ENCODE results near the gene TMEM31. TPM values are rescaled to one million over a fixed set of nuclear protein-coding genes. Genes with fewer than 3 reads are reported as not detected.
"Not testable (repeated sequence)": the region's sequence is repeated elsewhere in the genome, so short reads cannot be mapped to it uniquely, and the experiment has no call there.

Gene TMEM31
- total RNA-seq, 1 donor from 2014 or later = not detected

DNA sequence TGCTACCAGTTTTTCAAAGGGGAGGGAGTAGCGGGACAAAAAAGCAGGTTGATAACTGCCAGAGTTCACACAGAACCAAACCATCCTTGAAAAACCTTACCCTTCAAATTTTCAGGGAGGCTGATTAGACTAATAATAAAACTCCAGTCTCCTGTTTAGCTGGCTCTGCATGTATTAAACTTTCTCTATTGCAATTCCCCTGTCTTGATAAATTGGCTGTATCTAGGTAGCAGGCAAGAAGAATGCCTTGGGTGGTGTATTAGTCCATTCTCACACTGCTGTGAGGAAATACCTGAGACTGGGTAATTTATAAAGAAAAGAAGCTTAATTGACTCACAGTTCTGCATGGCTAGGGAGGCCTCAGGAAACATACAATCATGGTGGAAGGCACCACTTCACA, 47.8 kb downstream of the TMEM31 start:
- Mint-ChIP-seq H3K4me1 (ENCODE audit: unreplicated experiment) (no peaks in the 10 kb centered on the region), H3K27me3 (ENCODE audit: unreplicated experiment) (no peaks in the 10 kb centered on the region), H3K36me3 (ENCODE audit: unreplicated experiment) (no peaks in the 10 kb centered on the region), H3K9me3 (ENCODE audit: unreplicated experiment) (no peaks in the 10 kb centered on the region), H3K27ac (ENCODE audit: unreplicated experiment) (no peak overlapping the region), H3K4me3 (ENCODE audit: unreplicated experiment) (no peak overlapping the region)
- DNase-seq (ENCODE audit: extremely low spot score, unreplicated experiment) = no peak
- TF ChIP-seq, protein P1, sequence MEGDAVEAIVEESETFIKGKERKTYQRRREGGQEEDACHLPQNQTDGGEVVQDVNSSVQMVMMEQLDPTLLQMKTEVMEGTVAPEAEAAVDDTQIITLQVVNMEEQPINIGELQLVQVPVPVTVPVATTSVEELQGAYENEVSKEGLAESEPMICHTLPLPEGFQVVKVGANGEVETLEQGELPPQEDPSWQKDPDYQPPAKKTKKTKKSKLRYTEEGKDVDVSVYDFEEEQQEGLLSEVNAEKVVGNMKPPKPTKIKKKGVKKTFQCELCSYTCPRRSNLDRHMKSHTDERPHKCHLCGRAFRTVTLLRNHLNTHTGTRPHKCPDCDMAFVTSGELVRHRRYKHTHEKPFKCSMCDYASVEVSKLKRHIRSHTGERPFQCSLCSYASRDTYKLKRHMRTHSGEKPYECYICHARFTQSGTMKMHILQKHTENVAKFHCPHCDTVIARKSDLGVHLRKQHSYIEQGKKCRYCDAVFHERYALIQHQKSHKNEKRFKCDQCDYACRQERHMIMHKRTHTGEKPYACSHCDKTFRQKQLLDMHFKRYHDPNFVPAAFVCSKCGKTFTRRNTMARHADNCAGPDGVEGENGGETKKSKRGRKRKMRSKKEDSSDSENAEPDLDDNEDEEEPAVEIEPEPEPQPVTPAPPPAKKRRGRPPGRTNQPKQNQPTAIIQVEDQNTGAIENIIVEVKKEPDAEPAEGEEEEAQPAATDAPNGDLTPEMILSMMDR (IDR thresholded peaks at IDR 0.05) = no peak

DNA sequence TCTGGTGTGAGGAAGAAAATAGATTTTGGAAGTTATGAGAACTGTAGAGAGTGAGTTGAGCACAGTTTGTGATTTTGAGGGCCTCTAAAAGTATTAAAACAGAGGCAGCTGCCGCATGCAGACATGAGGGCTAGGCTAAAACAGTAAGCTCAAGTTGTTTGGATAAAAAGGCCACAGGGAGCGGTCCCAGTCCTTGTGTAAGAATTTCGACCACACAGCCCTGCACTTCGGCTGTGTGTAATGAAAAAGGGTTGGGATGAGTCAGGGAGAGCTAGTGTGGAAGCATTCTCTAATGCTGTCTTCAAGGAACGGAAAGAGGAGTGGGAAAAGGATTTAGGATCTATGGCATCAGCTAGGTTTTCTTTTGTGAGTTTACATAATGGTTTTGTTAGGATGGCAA, 52.8 kb downstream of the TMEM31 start:
- not testable (repeated sequence) for H3K9me3 Mint-ChIP-seq (ENCODE audit: unreplicated experiment); H3K27ac Mint-ChIP-seq (ENCODE audit: unreplicated experiment); H3K4me1 Mint-ChIP-seq (ENCODE audit: unreplicated experiment); H3K36me3 Mint-ChIP-seq (ENCODE audit: unreplicated experiment); H3K4me3 Mint-ChIP-seq (ENCODE audit: unreplicated experiment); DNase-seq (ENCODE audit: extremely low spot score, unreplicated experiment); H3K27me3 Mint-ChIP-seq (ENCODE audit: unreplicated experiment)

Other genes starting within 250 kb of the TMEM31 start
- gene RAB40A, start 191.4 kb upstream of the TMEM31 start, total RNA-seq = 0.24 and 0.68 TPM in 2 replicates
- 95.3 and 96.4 TPM in 2 replicates for gene TCEAL4, start 125.4 kb upstream of the TMEM31 start, total RNA-seq
- 36.5 and 38.4 TPM in 2 replicates for gene TCEAL3, start 102.9 kb upstream of the TMEM31 start, total RNA-seq
- 29.3 and 29.8 TPM in 2 replicates for gene TCEAL1, start 81.9 kb upstream of the TMEM31 start, total RNA-seq
- 417 and 433 TPM in 2 replicates for gene MORF4L2, start 24.2 kb upstream of the TMEM31 start, total RNA-seq
- 0.26 and 0.32 TPM in 2 replicates for gene PLP1, start 65.9 kb downstream of the TMEM31 start, total RNA-seq
- 2.0 and 2.4 TPM in 2 replicates for gene RAB9B, start 121.3 kb downstream of the TMEM31 start, total RNA-seq